Erythroblast (primary cell): ENCODE results near the gene KSR1.

Experiments used
- GATA1 ChIP-seq: IDR thresholded peaks from 2 replicates; pipeline ENCODE4 v1.6.1; 2011; ENCODE audit warnings: low read depth, mild to moderate bottlenecking, control low read depth, low read length, moderate library complexity
- POLR2A ChIP-seq: IDR thresholded peaks from 2 replicates; pipeline ENCODE4 v1.6.1; 2011; ENCODE audit warnings: mild to moderate bottlenecking, low read length

- TF ChIP-seq POLR2A, result no peak
- no peak for TF ChIP-seq GATA1
Measured at GRCh38 chr17:27671591-27671910, 215.3 kb downstream of the KSR1 start.
